Measurements from ENCODE around the gene GNPDA1. TPM values are rescaled to one million over a fixed set of nuclear protein-coding genes. Genes with fewer than 3 reads are reported as not detected.

GNPDA1 gene
- total and polyA plus RNA-seq, 2 of the 8 experiments (the other 6 are each of a cell fraction or from before 2014, with no cell fraction given), result 33.0 to 94.3 TPM

DNA sequence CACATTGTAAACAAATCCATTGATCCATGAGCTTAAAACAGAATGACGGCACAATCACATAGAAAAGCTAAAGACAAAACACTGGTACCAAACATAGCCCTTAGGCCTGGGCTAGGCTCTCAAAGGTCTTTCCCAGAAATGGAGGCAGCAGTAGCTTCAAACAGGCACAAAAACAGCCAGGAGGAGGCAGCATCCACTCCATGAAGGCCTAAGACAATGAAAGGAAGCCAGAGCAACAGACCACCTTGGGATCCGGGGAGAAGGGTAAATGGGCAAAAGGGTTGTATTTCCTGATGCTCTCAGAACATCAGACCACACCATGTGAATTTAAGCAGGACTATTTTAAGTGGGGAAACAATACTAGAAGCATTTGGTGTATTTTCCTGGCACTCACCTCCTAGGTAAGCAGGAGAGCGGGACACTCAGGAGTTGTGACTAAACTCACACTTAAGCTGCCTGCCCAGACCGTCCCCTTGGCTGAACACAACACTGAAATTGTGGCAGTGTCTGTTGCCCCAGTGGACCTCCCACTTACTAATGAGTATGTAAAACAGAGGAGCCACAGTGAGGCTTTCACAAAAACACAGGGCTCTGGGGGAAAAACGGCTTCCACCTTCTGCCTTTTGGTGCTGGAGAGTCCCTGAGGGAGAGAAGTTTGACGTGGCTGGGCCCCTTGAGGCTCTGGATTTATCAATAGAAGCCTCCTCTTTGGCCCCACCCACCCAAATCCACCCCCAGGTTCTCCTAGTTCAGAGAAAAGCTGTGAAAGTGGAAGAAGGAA, 11.9 kb downstream of the GNPDA1 start:
- Histone ChIP-seq H3K23ac (ENCODE audit: insufficient read length) (no peak overlapping the region), H4K20me1 (replicated peaks in 1 of 2; ENCODE audit: control insufficient read depth in 1 of 2, insufficient read depth in 2 of 2, low read length in 2 of 2) (no peaks in the 10 kb centered on the region), H3K4ac (replicated peaks; ENCODE audit: insufficient read length, low read depth, low read length) (no peak overlapping the region), H3K9me3 (ENCODE audit: insufficient read depth in 2 of 2, low read depth in 1 of 2, low read length in 1 of 2) (no peaks in the 10 kb centered on the region), H3K56ac (replicated peaks; ENCODE audit: insufficient read length, low read depth, low read length) (no peak overlapping the region), H2AFZ (ENCODE audit: low read length) (no peak overlapping the region), H3K9ac (replicated peaks in 1 of 4; ENCODE audit: extremely low read depth in 1 of 4, low read depth in 3 of 4, low read length in 3 of 4) (no peak overlapping the region), H4K8ac (ENCODE audit: extremely low read depth, insufficient read depth, low read length) (no peak overlapping the region), H3K4me2 (ENCODE audit: insufficient read depth in 1 of 2, low read depth in 2 of 2, low read length in 2 of 2) (no peak overlapping the region), H3K18ac (ENCODE audit: extremely low read depth, low read length) (no peak overlapping the region), H3K36me3 (ENCODE audit: control insufficient read depth in 2 of 4, insufficient read depth in 4 of 4, low read length in 3 of 4) (peaks cover 14 to 54% (median 35%) of the 10 kb centered on the region in 4 experiments), H3K14ac (ENCODE audit: insufficient read length) (no peak overlapping the region), H2BK12ac (ENCODE audit: low read depth, low read length) (no peak overlapping the region), H2BK15ac (ENCODE audit: low read length) (no peak overlapping the region), H3K27ac (ENCODE audit: low read depth, low read length) (no peak overlapping the region), H3K4me1 (replicated peaks in 1 of 4; ENCODE audit: control insufficient read depth in 3 of 4, insufficient read depth in 4 of 4, low read length in 3 of 4) (no peaks in the 10 kb centered on the region), H4K91ac (replicated peaks; ENCODE audit: insufficient read length, low read length) (no peak overlapping the region), H2BK20ac (ENCODE audit: low read length) (no peak overlapping the region), H3K4me3 (ENCODE audit: extremely low read depth in 1 of 4, insufficient read depth in 2 of 4, low read depth in 3 of 4, low read length in 4 of 4) (no peak overlapping the region), H4K5ac (ENCODE audit: insufficient read length, low read depth, low read length) (no peak overlapping the region), H3K23me2 (ENCODE audit: low read depth, low read length) (no peaks in the 10 kb centered on the region), H3K79me2 (ENCODE audit: control insufficient read depth in 1 of 2, insufficient read depth in 2 of 2, low read length in 2 of 2) (no peaks in the 10 kb centered on the region), H2AK5ac (ENCODE audit: low read depth, low read length) (no peak overlapping the region), H3K27me3 (replicated peaks in 1 of 4; ENCODE audit: control insufficient read depth in 3 of 4, extremely low read depth in 1 of 4, insufficient read depth in 3 of 4, low read length in 3 of 4) (no peaks in the 10 kb centered on the region), H2BK120ac (replicated peaks; ENCODE audit: low read depth, low read length) (no peak overlapping the region), H2BK5ac (ENCODE audit: low read depth, low read length) (no peak overlapping the region), H3K79me1 (ENCODE audit: low read depth, low read length) (no peaks in the 10 kb centered on the region)
- TF ChIP-seq EZH2 (IDR thresholded peaks at IDR 0.05; ENCODE audit: low read depth, low read length, severe bottlenecking) (no peak), SIN3A (conservative IDR thresholded peaks at IDR 0.05 in 1 of 2, IDR thresholded peaks at IDR 0.05 in 1 of 2; ENCODE audit: low read depth in 1 of 2, low read length in 2 of 2) (no peak), RAD21 (IDR thresholded peaks at IDR 0.05 in 1 of 2, conservative IDR thresholded peaks at IDR 0.05 in 1 of 2; ENCODE audit: low read depth in 2 of 2, low read length in 2 of 2) (peak; percentile 32 to 49; a peak in 3 of 4 replicates), RXRA (IDR thresholded peaks at IDR 0.05; ENCODE audit: insufficient read depth, low read depth, low read length) (no peak)
- TF ChIP-seq, protein P1, sequence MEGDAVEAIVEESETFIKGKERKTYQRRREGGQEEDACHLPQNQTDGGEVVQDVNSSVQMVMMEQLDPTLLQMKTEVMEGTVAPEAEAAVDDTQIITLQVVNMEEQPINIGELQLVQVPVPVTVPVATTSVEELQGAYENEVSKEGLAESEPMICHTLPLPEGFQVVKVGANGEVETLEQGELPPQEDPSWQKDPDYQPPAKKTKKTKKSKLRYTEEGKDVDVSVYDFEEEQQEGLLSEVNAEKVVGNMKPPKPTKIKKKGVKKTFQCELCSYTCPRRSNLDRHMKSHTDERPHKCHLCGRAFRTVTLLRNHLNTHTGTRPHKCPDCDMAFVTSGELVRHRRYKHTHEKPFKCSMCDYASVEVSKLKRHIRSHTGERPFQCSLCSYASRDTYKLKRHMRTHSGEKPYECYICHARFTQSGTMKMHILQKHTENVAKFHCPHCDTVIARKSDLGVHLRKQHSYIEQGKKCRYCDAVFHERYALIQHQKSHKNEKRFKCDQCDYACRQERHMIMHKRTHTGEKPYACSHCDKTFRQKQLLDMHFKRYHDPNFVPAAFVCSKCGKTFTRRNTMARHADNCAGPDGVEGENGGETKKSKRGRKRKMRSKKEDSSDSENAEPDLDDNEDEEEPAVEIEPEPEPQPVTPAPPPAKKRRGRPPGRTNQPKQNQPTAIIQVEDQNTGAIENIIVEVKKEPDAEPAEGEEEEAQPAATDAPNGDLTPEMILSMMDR (IDR thresholded peaks at IDR 0.05; ENCODE audit: control extremely low read depth in 1 of 3, insufficient read depth in 1 of 3, low read depth in 1 of 3, low read length in 3 of 3), result peak; percentile 23 to 53 (median 37)
- 90% methylated on average over 6 of the region's 6 CpGs; no CpG with 5 or more reads in 1 of the 2 experiments for WGBS, 2 experiments (ENCODE audit: extremely low coverage in 1 of 2, insufficient coverage in 1 of 2, insufficient read length in 1 of 2, insufficient replicate concordance in 2 of 2, low coverage in 1 of 2, low lambda C conversion rate in 2 of 2, missing lambda C conversion rate in 1 of 2)
- DNase-seq (ENCODE audit: low read depth in 1 of 2, low spot score in 2 of 2) (peak in 1 of 2 experiments; percentile 41), FAIRE-seq (no peak)
- ChIA-PET POLR2A (ENCODE audit: partially characterized antibody) (interaction anchor here (1.8 to 2.4 kb wide), 2 partner anchors 9 to 11 kb away, joined by 8 to 11 read pairs; partner anchors contain the start of gene GNPDA1), CTCF (ENCODE audit: partially characterized antibody) (interaction anchor here (0.7 to 4.0 kb wide), 13 partner anchors 8 to 309 kb away, joined by 3 to 24 read pairs (median 3); partner anchors contain the start of gene GNPDA1)

All from H1 (cell line).